GM19351 (cell line): ENCODE data around the gene MARK1.
A peak's percentile ranks its signal among the peaks of the same experiment; 100 is the strongest.

Experiments used
- ATAC-seq: cut with Tn5 transposase; IDR thresholded peaks from one replicate; pipeline ENCODE4 v1.9.1; 2021; ENCODE audit warnings: mild to moderate bottlenecking, moderate library complexity; ENCODE audit not compliant: unreplicated experiment

Gene MARK1

GRCh38 chr1:220528679-220529501 is 954 bp downstream of the MARK1 start:
- ATAC-seq, result no peak

DNA sequence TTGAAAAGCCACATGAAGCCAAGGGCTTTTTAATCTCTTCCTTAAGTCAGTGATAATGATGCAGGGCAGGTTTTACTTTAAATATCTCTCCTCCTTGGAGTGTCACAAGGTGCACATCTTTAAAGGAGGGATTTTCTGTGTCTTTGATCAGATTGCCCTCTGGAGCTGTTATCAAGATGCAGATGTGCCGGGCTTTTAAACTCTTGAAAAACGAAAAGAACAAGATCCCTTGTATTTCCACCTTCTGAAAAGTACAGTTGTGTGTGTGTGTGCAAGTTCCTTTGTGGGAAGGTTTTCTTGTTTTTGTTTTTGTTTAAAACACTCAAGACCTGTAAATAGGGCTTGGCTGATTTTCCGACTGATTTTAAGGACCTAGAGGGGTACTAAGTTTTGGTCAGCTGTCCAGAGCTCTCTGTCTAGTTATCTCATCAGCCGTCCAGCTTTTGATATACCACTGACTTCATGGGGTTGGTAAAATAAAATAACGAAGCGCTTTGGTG is 1.6 kb downstream of the MARK1 start:
- ATAC-seq, result no peak

- no peak for ATAC-seq
Measured at GRCh38 chr1:220533504-220534109, 5.7 kb downstream of the MARK1 start.

- ATAC-seq, result peak; percentile 60
Measured at GRCh38 chr1:220544901-220545303, 17.0 kb downstream of the MARK1 start.

GRCh38 chr1:220550811-220551399 is 23.0 kb downstream of the MARK1 start:
- no peak for ATAC-seq

- no peak for ATAC-seq
Measured at GRCh38 chr1:220551718-220552117, 23.8 kb downstream of the MARK1 start.

DNA sequence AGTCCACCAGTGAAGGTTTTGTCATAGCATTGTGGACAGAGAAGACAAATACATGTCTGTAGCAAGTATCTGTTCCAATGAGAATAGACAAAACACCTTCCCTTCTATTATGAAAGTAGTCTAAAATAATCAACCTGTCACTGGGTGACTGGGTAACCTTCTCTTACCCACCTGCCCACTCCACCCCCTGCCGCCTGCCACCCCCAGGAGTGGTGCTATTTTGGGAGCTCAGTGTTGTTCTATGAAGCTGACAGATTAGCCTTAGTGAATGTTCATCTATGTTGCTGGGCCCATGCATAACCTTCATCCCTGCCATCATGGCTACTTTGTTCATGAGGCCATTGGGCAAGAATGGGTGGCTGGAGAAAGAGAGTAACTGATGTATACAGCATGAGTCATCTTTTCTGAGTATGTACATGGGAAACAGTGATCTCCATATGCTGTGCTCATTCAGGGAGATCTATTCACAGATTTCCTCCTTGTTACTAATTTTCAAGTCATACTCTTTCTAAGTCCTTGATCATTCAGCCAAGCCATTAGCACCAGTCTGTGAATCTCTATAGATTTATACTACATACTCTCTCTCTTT is 24.8 kb downstream of the MARK1 start:
- no peak for ATAC-seq

DNA sequence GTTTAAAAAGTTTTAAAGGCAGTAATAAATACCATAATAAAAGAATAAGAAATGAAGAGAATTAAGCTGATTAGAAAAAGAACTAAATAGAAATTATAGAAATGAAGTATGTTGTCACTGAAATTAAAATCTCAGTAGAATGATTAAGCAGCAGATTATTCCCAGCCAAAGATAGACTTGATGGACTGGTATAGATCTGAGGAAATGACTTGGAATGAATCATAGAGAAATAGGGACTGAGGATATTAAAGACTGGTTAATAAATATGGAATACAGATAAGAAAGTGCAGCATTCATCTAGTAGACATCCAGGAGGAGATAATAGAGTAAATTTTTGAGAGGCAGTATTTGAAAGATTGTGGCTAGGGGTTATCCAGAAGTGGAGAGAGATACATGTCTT is 28.7 kb downstream of the MARK1 start:
- ATAC-seq, result no peak

- ATAC-seq, result no peak
Measured at GRCh38 chr1:220563564-220563963, 35.6 kb downstream of the MARK1 start.

DNA sequence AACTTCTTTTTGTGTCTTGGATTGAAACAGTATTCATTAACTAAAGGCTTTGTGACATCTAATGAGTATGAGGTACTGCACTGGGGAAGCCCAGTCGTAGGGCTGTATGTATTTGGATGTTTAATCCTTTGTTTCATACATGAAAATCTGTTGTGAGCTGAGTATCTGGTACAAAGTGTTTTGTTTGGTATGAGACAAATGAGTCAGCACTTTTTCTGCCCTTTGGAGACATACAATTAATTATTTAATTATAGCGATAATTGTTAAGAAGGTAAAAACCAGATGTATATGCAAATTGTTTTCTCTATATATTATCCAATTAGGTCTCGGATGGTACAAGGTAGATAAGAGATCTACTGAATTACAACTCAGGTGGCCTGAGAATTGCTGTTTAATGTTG is 36.3 kb downstream of the MARK1 start:
- no peak for ATAC-seq

- no peak for ATAC-seq
Measured at GRCh38 chr1:220565670-220566069, 37.7 kb downstream of the MARK1 start.

GRCh38 chr1:220566869-220567268 is 38.9 kb downstream of the MARK1 start:
- ATAC-seq, result no peak

GRCh38 chr1:220572416-220572815 is 44.5 kb downstream of the MARK1 start:
- ATAC-seq, result no peak

DNA sequence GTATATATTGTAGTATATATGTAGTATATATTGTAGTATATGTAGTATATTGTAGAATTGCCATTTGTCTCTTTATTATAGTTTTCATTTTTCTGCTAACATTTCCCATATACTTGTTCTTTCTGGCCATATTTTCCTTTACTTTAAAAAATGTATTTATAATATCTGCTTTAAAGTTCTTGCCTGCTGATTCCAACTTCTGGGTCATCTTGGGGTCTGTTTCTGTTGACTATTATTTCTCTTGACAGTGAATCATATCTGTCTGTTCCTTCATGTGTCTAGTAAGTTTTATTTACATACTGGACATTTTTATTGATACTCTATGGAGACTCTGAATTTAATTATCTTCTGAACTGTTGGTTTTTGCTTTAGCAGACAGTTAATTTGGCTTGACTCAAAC is 45.9 kb downstream of the MARK1 start:
- ATAC-seq, result no peak

DNA sequence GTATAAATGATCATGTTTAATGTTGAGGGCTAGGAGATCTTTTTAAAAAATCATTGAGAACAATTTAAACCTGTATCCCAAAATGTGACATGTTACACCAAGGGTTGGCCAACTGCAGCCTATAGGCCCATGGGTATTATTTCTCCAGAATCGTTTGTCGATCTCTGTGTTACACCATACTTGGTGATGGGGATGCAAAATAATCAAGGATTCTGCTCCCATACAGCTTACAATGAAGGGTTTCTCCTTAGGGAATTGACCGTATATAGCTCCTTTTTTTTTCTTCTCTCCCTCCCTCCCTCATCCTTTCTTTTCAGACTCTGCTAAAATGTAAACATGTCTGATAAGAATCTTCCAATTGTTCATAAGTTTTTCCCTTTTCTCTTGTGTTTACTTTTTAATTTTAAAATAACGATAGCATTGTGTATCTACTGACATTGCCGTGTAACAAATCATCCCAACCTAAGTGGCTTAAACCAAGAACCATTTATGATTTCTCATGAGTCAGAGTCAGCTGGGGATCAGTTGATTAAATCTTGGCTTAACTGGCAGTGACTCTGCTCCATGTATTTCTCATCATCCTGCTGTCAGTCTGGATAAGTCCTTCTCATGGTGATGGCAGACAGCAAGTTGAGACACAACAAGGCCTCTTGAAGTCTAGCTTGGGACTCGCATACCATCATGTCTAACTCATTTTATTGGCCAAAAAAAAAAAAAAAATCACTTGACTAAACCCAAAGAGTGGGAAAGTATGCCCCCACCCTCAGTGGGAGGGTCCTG is 48.0 kb downstream of the MARK1 start:
- no peak for ATAC-seq

- no peak for ATAC-seq
Measured at GRCh38 chr1:220577926-220578325, 50.0 kb downstream of the MARK1 start.

DNA sequence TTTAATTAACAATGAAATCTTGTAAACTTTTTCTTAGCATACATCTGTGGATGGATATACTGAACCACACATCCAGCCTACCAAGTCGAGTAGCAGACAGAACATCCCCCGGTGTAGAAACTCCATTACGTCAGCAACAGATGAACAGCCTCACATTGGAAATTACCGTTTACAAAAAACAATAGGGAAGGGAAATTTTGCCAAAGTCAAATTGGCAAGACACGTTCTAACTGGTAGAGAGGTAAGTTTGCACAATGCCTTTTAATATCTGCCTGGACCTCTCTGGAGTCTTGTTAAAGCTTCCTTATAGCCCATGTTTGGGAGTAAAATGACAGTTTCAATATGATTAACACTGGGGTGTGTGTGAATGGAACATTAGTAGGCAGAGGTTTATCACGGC is 51.4 kb downstream of the MARK1 start:
- no peak for ATAC-seq

DNA sequence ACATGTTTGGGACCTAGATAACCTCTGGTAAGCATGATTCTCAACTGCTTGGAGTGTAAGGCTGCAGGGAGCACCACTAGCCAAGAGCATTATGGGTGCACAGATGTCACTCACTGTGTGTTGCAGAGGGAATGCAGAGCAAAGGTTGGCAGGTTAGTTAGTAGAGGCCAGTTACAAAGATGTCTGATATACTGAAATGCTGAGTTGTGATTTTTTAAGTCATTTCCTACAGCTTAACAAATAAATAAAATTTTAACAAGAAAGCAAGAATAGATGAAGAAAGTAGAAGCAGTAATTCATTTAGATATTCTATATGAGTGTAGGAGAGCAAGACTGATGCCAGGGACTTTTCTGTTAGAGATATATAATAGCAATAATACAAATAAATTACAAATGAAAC is 64.8 kb downstream of the MARK1 start:
- no peak for ATAC-seq

GRCh38 chr1:220594356-220594755 is 66.4 kb downstream of the MARK1 start:
- ATAC-seq, result no peak

DNA sequence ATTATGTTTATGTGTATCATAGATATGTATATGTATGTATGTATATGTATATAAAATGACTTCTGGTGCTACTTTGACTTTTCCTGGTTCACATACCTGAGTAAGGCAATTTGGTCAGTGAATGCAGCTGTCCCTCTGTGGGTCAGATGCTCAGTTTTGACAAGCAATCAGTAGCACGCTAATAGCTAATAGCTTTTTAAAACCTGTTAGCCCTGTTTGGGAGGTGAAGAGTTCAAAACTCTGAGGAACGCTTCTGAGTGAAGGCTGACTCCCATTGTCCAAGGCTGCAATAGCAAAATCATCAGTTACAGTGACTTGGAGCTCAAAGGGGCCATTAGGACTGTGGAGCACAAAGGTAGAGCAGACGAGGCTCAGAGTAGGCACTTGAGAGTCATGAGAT is 67.2 kb downstream of the MARK1 start:
- ATAC-seq, result no peak

- no peak for ATAC-seq
Measured at GRCh38 chr1:220604926-220605325, 77.0 kb downstream of the MARK1 start.
